Endothelial cell of umbilical vein (primary cell): ENCODE data around the gene SMAD7. TPM values are rescaled to one million over a fixed set of nuclear protein-coding genes. Genes with fewer than 3 reads are reported as not detected.

Experiments used
- BruUV-seq: library from RNA; stranded (reverse); fragments of 400-500 nt; replicated peaks from 2 replicates; lab custom pipeline; 2021; lab: Mats Ljungman, UMichigan
- CTCF ChIA-PET: fragments of 300-600, 350-600 bp; sonication (Branson Sonifier 250); formaldehyde crosslinking; loops from one replicate; lab custom pipeline; 2021; ENCODE audit warnings: antibody characterized with exemption, inconsistent platforms; lab: Charles Lee
- POLR2A ChIA-PET: fragments of 300-600, 350-600 bp; sonication (Branson Sonifier 250); formaldehyde crosslinking; loops from one replicate; lab custom pipeline; 2021; ENCODE audit warnings: antibody characterized with exemption, inconsistent platforms; lab: Charles Lee
- DNase-seq: peaks from one replicate; pipeline ENCODE4 v3.0.0-alpha.2; 2011; ENCODE audit warnings: low read depth, low spot score
- FAIRE-seq: peaks from 2 replicates; lab custom pipeline; 2011; peaks lifted over from hg19 to GRCh38; lab: Jason Lieb, UNC
- H2AFZ ChIP-seq: 2 replicates; pipeline ENCODE4 v1.6.0; 2012; ENCODE audit warnings: low read depth, low read length, control low read depth, inconsistent platforms
- H3K27ac ChIP-seq: 2 replicates; pipeline ENCODE4 v1.5.1; 2011; ENCODE audit warnings: low read depth, mild to moderate bottlenecking, control low read depth, low read length, moderate library complexity; ENCODE audit not compliant: insufficient read depth
- H3K27me3 ChIP-seq, 2 experiments: 2 replicates each; pipeline versions ENCODE4 v1.6.0 to v1.6.1; 2011; ENCODE audit warnings: low read length in 2 of 2, mixed read lengths in 1 of 2; ENCODE audit not compliant: control insufficient read depth in 2 of 2, insufficient read depth in 2 of 2
- H3K36me3 ChIP-seq, 2 experiments: 2 replicates in 1 of 2; 3 replicates in 1 of 2; pipeline ENCODE4 v1.5.1; 2011; ENCODE audit warnings: low read length in 2 of 2, mild to moderate bottlenecking in 1 of 2, moderate library complexity in 1 of 2; ENCODE audit not compliant: control insufficient read depth in 2 of 2, insufficient read depth in 2 of 2; ENCODE audit errors: extremely low read depth in 1 of 2
- H3K4me1 ChIP-seq: 3 replicates; pipeline ENCODE4 v1.5.1; 2011; ENCODE audit warnings: mild to moderate bottlenecking, low read length; ENCODE audit not compliant: control insufficient read depth, insufficient read depth; ENCODE audit errors: extremely low read depth
- H3K4me2 ChIP-seq: 2 replicates; pipeline ENCODE4 v1.6.1; 2011; ENCODE audit warnings: low read length, control low read depth, mixed read lengths; ENCODE audit not compliant: insufficient read depth
- H3K4me3 ChIP-seq, 3 experiments: fragments of 200-600 bp in 1 of 3; sonication (generic), shearing (Covaris generic) in 1 of 3; replicated peaks in 1 of 3; 2 replicates each; pipeline ENCODE4 v1.5.1; 2011 to 2016; ENCODE audit warnings: control low read depth in 3 of 3, low read length in 3 of 3, mild to moderate bottlenecking in 2 of 3, inconsistent platforms in 1 of 3, low read depth in 1 of 3, moderate library complexity in 1 of 3; ENCODE audit not compliant: insufficient read depth in 1 of 3
- H3K79me2 ChIP-seq: 2 replicates; pipeline ENCODE4 v1.6.0; 2012; ENCODE audit warnings: low read length, inconsistent platforms; ENCODE audit not compliant: control insufficient read depth, insufficient read depth
- H3K9ac ChIP-seq: replicated peaks from 2 replicates; pipeline ENCODE3; 2011; ENCODE audit warnings: low read length, control low read depth; ENCODE audit not compliant: insufficient read depth; ENCODE audit errors: extremely low read depth
- H3K9me1 ChIP-seq: replicated peaks from 3 replicates; pipeline ENCODE4 v1.6.0; 2011; ENCODE audit warnings: mild to moderate bottlenecking, low read length; ENCODE audit not compliant: control insufficient read depth, insufficient read depth; ENCODE audit errors: extremely low read depth
- H3K9me3 ChIP-seq: replicated peaks from 2 replicates; pipeline ENCODE4 v1.5.1; 2012; ENCODE audit warnings: low read length, inconsistent platforms; ENCODE audit not compliant: control insufficient read depth, insufficient read depth
- H4K20me1 ChIP-seq: replicated peaks from 2 replicates; pipeline ENCODE3; 2011; ENCODE audit warnings: mild to moderate bottlenecking, low read length; ENCODE audit not compliant: control insufficient read depth, insufficient read depth; ENCODE audit errors: extremely low read depth
- CTCF ChIP-seq, 2 donors: IDR thresholded peaks; 1 replicate in 1 of 2; 2 replicates in 1 of 2; pipeline ENCODE4 v1.5.1; 2011; ENCODE audit warnings: low read length in 2 of 2, mild to moderate bottlenecking in 2 of 2, moderate library complexity in 2 of 2, control low read depth in 1 of 2, inconsistent platforms in 1 of 2, low read depth in 1 of 2; ENCODE audit not compliant: insufficient read depth in 1 of 2; ENCODE audit errors: extremely low read depth in 1 of 2
- EZH2 ChIP-seq: IDR thresholded peaks from 2 replicates; pipeline ENCODE4 v1.6.1; 2012; ENCODE audit warnings: borderline replicate concordance, low read depth, mild to moderate bottlenecking, moderate library complexity, low read length, inconsistent platforms; ENCODE audit not compliant: severe bottlenecking
- FOS ChIP-seq: IDR thresholded peaks from 2 replicates; pipeline ENCODE4 v1.6.1; 2011; ENCODE audit warnings: mild to moderate bottlenecking, low read length, moderate library complexity, borderline replicate concordance; ENCODE audit not compliant: insufficient read depth
- GATA2 ChIP-seq: IDR thresholded peaks from 2 replicates; pipeline ENCODE4 v1.7.0; 2011; ENCODE audit warnings: low read depth, mild to moderate bottlenecking, moderate library complexity, mixed read lengths, low read length; ENCODE audit not compliant: insufficient read length, insufficient read depth
- JUN ChIP-seq: IDR thresholded peaks from 2 replicates; pipeline ENCODE4 v1.6.1; 2011; ENCODE audit warnings: borderline replicate concordance, low read depth; ENCODE audit not compliant: insufficient read length, insufficient read depth
- MAX ChIP-seq: IDR thresholded peaks from 2 replicates; pipeline ENCODE4 v1.6.1; 2011; ENCODE audit not compliant: insufficient read depth, insufficient read length
- MYC ChIP-seq: IDR thresholded peaks from one replicate; pipeline ENCODE4 v1.6.1; 2011; ENCODE audit warnings: mild to moderate bottlenecking, low read depth, low read length
- POLR2A ChIP-seq: IDR thresholded peaks from 2 replicates; pipeline ENCODE4 v1.6.1; 2012; ENCODE audit warnings: low read depth, mild to moderate bottlenecking, control low read depth, low read length
- POLR2AphosphoS5 ChIP-seq: IDR thresholded peaks from 2 replicates; pipeline ENCODE4 v1.6.1; 2012; ENCODE audit warnings: low read depth, mild to moderate bottlenecking, control low read depth, low read length, moderate library complexity; ENCODE audit not compliant: insufficient read depth
- dilution Hi-C: fragments of 300-500 bp; cut with MboI; formaldehyde crosslinking; loops from one replicate; pipeline ENCODE4 v1.15.0; 2019; ENCODE audit warnings: low sequenced_read_pairs; ENCODE audit not compliant: extremely low pct_ligation_motif_present
- intact Hi-C: fragments of 100-400 bp; cut with micrococcal nuclease; formaldehyde crosslinking; loops from one replicate; pipeline ENCODE4 v1.10.0; 2022
- polyA plus RNA-seq, 4 experiments: library from polyadenylated mRNA; depleted of rRNA in 3 of 4; stranded (reverse) in 3 of 4; unstranded in 1 of 4; fragments of >200 nt; gene quantifications; 2 replicates each; pipeline versions ENCODE4 v1.2.1 to v1.2.3, GENCODE V29; 2011 to 2012; ENCODE audit warnings: missing spikeins in 1 of 4
- total RNA-seq: library from RNA; stranded (reverse); gene quantifications from 2 replicates; pipeline ENCODE4 v1.2.3, GENCODE V29; 2021

Gene SMAD7
- total and polyA plus RNA-seq, 2 donors (not counting 3 experiments of a cell fraction or from before 2014, with no cell fraction given), result 3.6 to 8.0 TPM

- no peaks in the 10 kb centered on the region for H3K27me3 ChIP-seq
- dilution Hi-C loops (no loop called here), intact Hi-C loops (no loop called here)
- peak overlapping the region; percentile 13 for H2AFZ ChIP-seq
- no peaks in the 10 kb centered on the region for H3K79me2 ChIP-seq
- H3K9me3 ChIP-seq, result no peaks in the 10 kb centered on the region
- no peaks in the 10 kb centered on the region for H3K9me1 ChIP-seq
- H3K4me3 ChIP-seq, result no peak overlapping the region
- H3K4me2 ChIP-seq, result no peak overlapping the region
- H3K27ac ChIP-seq, result peak overlapping the region; percentile 69
- H3K9ac ChIP-seq, result peak overlapping the region; percentile 36
- H4K20me1 ChIP-seq, result no peaks in the 10 kb centered on the region
- no TSS peak for BruUV-seq
- no peak for TF ChIP-seq MYC
- peak; percentile 38 for TF ChIP-seq POLR2AphosphoS5
- no peak for TF ChIP-seq JUN
- TF ChIP-seq POLR2A, result no peak
- TF ChIP-seq EZH2, result no peak
- no peak for TF ChIP-seq MAX
- no peak for TF ChIP-seq FOS
- no peak for TF ChIP-seq GATA2
- no peak for TF ChIP-seq CTCF (IDR thresholded peaks at IDR 0.05; ENCODE audit: extremely low read depth in 1 of 2, insufficient read depth in 1 of 2, low read depth in 1 of 2, low read length in 2 of 2)
- DNase-seq (peak; percentile 40), FAIRE-seq (peak; percentile 64)
- H3K4me1 ChIP-seq, result peaks cover 9% of the 10 kb centered on the region
- H3K36me3 ChIP-seq, result no peaks in the 10 kb centered on the region
- ChIA-PET POLR2A (interaction anchor here (0.6 kb wide), 1 partner anchor 14 kb away, joined by 4 read pairs; no protein-coding TSS in a partner anchor), CTCF (interaction anchor here (0.6 to 1.8 kb wide), 6 partner anchors 10 to 132 kb away, joined by 3 to 7 read pairs (median 4); no protein-coding TSS in a partner anchor)
Observed at GRCh38 chr18:48997985-48998831, 47.4 kb upstream of the SMAD7 start.
